GM18505 (cell line): ENCODE measurements around the gene XPNPEP1.

Experiments used
- ATAC-seq: cut with Tn5 transposase; IDR thresholded peaks from one replicate; pipeline ENCODE4 v1.9.1; 2021; ENCODE audit not compliant: unreplicated experiment
- POLR2A ChIP-seq: IDR thresholded peaks from 4 replicates; pipeline ENCODE4 v1.6.1; 2011; ENCODE audit warnings: borderline replicate concordance; ENCODE audit not compliant: insufficient read depth, insufficient read length; ENCODE audit errors: extremely low read depth

Gene XPNPEP1

DNA sequence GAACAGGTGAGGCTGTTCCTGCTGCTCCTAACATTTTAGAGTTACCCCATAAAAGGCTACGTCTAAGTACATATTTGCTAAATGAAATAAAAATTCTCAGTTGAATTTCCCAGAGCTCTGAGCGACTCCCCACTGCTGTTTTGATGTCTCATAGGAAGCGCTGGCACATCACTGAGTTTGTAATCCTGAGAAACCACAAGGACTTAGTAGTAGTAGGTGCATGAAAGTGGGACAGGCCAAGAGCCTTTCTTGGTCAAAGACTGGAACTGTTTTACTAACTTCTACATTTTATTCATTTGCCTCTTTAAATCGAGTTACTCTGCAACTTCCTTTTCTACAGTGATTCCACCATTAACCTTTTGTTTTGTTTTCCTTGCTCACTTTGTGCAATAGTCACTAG is 85.9 kb downstream of the XPNPEP1 start:
- no peak for TF ChIP-seq POLR2A
- ATAC-seq = no peak

GRCh38 chr10:109835257-109835656 is 88.1 kb downstream of the XPNPEP1 start:
- TF ChIP-seq POLR2A = no peak
- no peak for ATAC-seq

- ATAC-seq = no peak
- TF ChIP-seq POLR2A = no peak
Measured at GRCh38 chr10:109831846-109832245, 91.5 kb downstream of the XPNPEP1 start.

GRCh38 chr10:109824206-109824605 is 99.1 kb downstream of the XPNPEP1 start:
- no peak for ATAC-seq
- no peak for TF ChIP-seq POLR2A

GRCh38 chr10:109823196-109823595 is 100.1 kb downstream of the XPNPEP1 start:
- no peak for ATAC-seq
- TF ChIP-seq POLR2A = no peak

- no peak for TF ChIP-seq POLR2A
- no peak for ATAC-seq
Measured at GRCh38 chr10:109821672-109822071, 101.6 kb downstream of the XPNPEP1 start.

DNA sequence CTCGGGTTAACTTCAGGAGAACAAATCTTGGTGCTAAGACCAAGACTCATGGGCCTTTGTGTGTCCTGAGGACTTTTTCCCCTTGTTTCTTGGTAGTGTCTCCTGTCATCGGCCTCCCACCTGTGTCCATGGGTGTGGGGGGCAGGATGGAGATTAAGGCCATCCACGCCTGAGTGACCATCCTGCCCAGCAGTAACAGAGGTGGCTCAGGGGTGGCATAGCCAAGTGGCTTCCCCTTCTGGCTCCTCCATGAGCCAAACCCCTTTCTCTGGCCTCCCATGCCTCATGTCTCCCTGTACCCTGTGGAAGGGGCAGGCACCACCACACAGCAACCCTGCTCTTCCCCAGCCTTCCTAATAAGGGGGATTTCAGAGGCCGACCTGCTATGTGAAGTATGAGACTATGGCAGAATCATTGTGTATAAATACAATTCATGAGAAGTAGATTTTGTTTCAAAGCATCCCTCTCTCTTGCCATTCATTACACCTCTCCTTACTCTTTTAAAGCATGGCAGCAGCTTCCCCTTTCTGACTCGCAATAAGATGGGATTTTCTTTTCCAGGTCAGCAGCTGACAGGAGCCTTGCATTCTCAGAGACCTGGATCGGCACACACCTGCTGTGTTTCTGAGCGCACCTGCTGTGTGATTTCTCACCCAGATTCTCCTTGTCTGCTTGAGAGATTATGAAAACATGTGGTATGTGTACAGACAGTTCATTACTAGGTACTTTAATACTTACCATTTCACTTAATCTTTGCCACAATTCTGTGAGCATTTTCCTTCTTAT is 102.5 kb downstream of the XPNPEP1 start:
- no peak for TF ChIP-seq POLR2A
- no peak for ATAC-seq

DNA sequence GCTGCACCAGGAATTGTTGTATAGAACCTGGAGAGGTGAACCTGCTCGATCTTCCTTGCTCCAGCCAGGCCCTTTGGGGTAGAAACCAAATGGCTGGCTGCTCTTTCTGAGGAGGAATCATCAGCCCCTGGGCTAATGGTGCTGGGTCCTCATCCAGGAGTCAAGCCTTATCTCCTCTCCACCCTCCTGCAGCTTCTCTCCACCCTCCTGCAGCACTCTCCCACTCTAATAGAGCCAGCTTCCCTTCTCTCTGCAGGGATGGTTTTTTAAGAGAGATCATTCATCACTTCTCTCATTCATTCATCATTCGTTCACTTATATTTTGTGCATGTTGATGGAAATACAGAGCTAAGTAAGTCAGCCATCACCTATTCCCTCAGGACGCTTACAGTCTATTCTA is 103.5 kb downstream of the XPNPEP1 start:
- ATAC-seq = no peak
- TF ChIP-seq POLR2A = no peak
